Natural killer cell treated with Interleukin-12 subunit alpha and Interleukin-12 subunit beta and Interleukin-15 and Interleukin-18, amount 100 ng/mL, for 72 hours (primary cell): Measurements from ENCODE around the gene RASSF4. TPM values are rescaled to one million over a fixed set of nuclear protein-coding genes. Genes with fewer than 3 reads are reported as not detected.

ENCODE experiments used
- ATAC-seq, 2 donors: fragments of 150-1000 bp; cut with Tn5 transposase in 1 of 2; sonication (Bioruptor Pico), chemical (Tn5 transposase) in 1 of 2; 2 replicates each; pipeline ENCODE4 v1.10.0; 2021
- DNase-seq: peaks from one replicate; pipeline ENCODE4 v3.0.0; 2022; ENCODE audit warnings: low spot score
- H3K27ac Mint-ChIP-seq, 2 donors: 1 replicate in 1 of 2; 2 replicates in 1 of 2; pipeline ENCODE4 v1.8.0; 2022; ENCODE audit warnings: mixed read lengths in 2 of 2, mild to moderate bottlenecking in 1 of 2, moderate library complexity in 1 of 2
- H3K27me3 Mint-ChIP-seq, 2 donors: 1 replicate in 1 of 2; 2 replicates in 1 of 2; pipeline ENCODE4 v1.8.0; 2022; ENCODE audit warnings: mixed read lengths in 2 of 2
- H3K36me3 Mint-ChIP-seq: one replicate; pipeline ENCODE4 v1.8.0; 2022; ENCODE audit warnings: mixed read lengths
- H3K4me1 Mint-ChIP-seq, 2 donors: 1 replicate in 1 of 2; 2 replicates in 1 of 2; pipeline ENCODE4 v1.8.0; 2022; ENCODE audit warnings: low read depth in 2 of 2, mixed read lengths in 2 of 2, mild to moderate bottlenecking in 1 of 2
- H3K4me3 Mint-ChIP-seq: one replicate; pipeline ENCODE4 v1.8.0; 2022; ENCODE audit warnings: mixed read lengths
- H3K9me3 Mint-ChIP-seq: 2 replicates; pipeline ENCODE4 v1.8.0; 2022; ENCODE audit warnings: mixed read lengths
- total RNA-seq, 2 donors: library from RNA; stranded (reverse); gene quantifications; one replicate each; pipeline ENCODE4 v1.2.3, GENCODE V29; 2022

Gene RASSF4
- total RNA-seq, 2 donors from 2014 or later: 9.3 to 44.9 TPM

DNA sequence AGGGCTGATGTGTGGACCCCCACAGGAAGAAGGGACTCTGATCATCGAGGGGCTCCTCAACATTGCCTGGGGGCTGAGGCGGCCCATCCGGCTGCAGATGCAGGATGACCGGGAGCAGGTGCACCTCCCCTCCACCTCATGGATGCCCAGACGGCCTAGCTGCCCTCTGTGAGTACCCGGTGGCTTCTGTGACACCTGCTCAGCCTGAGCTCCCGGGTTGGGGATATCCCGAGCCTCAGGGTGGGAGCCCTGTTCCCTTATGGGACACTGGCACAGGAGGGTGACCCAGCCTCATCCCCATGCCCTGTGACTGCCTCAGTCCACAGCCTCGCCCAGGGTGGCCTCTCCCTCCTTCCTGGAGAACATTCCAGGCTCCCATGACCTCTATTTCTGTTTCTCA is 22.9 kb downstream of the RASSF4 start:
- ATAC-seq: no peak
- Mint-ChIP-seq H3K9me3 (no peaks in the 10 kb centered on the region), H3K27ac (no peak overlapping the region)

DNA sequence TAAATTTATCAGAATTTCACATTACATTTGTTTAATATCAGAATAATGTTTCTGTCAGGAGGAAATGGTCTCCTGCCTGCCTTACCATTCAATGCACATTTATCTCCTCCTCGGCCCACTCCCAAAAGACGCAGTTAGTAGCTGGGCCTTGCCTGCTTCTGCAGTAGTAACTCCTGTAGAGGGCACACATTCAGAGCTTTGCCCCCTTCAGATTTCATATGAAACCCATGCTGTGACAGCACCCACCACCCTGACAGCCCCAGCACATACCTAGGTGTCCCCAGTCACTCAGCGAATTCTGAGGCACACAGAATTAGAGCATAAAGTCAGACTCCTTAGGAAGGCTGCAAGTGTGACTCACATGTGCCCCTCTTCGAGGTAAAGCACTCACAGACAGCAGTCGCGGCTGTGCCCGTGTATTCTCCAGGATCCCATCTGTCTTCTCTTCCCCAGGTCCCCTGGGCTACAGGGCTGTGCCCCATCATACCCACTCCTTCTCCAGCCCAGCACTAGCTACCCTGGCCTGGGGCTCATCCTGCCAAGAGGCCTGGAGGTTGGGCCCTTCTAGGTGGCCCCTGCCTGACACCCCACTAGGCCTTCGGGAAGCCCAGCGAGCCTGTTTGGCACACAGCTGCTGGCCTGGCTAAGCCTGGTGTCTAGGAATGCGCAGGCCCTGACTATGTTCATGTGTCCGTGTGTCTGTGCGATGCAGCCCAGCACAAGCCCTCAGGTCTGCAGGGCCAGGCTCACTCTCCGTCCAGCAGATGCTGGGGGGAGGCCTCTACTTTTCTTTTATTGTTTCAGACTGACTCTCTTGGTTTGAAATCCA is 23.7 kb downstream of the RASSF4 start:
- Mint-ChIP-seq H3K36me3 (no peaks in the 10 kb centered on the region), H3K4me1 (peaks cover 0 to 8% of the 10 kb centered on the region in 2 donors), H3K27ac (no peak overlapping the region), H3K9me3 (no peaks in the 10 kb centered on the region), H3K4me3 (no peak overlapping the region), H3K27me3 (no peaks in the 10 kb centered on the region)
- ATAC-seq: peak in 1 of 2 donors; percentile 21
- DNase-seq: no peak

More for the DNA sequence above, 22.9 kb downstream of the RASSF4 start:
- H3K4me3 Mint-ChIP-seq: no peak overlapping the region
- H3K27me3 Mint-ChIP-seq: no peaks in the 10 kb centered on the region
- DNase-seq: no peak
- peaks cover 0 to 8% of the 10 kb centered on the region in 2 donors for H3K4me1 Mint-ChIP-seq
- no peaks in the 10 kb centered on the region for H3K36me3 Mint-ChIP-seq

DNA sequence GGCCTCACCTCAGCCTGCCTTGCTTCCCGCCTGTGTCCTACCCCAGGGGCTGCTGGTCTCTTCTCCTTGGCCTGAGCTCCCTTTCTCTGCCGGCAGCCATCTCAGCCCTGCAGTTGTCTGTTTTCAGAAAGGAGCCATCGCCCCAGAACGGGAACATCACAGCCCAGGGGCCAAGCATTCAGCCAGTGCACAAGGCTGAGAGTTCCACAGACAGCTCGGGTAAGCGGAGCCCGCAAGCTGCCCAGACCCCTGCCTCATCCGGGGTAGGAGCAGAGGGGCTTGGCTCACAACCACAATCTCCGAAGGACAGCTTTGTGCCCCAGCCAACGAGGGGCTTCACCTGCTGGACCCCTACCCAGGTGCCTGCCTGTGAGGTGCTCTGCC is 24.3 kb downstream of the RASSF4 start:
- no peak for DNase-seq
- ATAC-seq: no peak
- Mint-ChIP-seq H3K4me3 (no peak overlapping the region), H3K36me3 (no peaks in the 10 kb centered on the region), H3K27me3 (no peaks in the 10 kb centered on the region), H3K27ac (no peak overlapping the region), H3K4me1 (peaks cover 0 to 8% of the 10 kb centered on the region in 2 donors), H3K9me3 (no peaks in the 10 kb centered on the region)

DNA sequence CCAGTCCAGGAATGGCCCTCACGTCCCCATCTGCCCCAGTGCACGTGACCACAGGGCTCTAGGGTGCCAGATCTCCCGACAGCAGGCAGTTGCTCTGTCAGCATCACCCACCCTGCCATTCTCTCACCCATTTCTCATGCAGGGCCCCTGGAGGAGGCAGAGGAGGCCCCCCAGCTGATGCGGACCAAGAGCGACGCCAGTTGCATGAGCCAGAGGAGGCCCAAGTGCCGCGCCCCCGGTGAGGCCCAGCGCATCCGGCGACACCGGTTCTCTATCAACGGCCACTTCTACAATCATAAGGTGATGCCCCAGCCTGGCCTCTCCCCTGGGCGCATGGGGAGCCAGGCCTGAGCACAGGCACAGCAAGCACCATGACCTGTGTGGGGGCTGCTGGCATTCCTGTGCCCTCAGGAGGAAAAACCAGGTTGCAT is 25.1 kb downstream of the RASSF4 start:
- Mint-ChIP-seq H3K9me3 (no peaks in the 10 kb centered on the region), H3K4me3 (no peak overlapping the region), H3K36me3 (no peaks in the 10 kb centered on the region), H3K4me1 (peaks cover 0 to 8% of the 10 kb centered on the region in 2 donors), H3K27ac (no peak overlapping the region), H3K27me3 (no peaks in the 10 kb centered on the region)
- DNase-seq: no peak
- no peak for ATAC-seq

DNA sequence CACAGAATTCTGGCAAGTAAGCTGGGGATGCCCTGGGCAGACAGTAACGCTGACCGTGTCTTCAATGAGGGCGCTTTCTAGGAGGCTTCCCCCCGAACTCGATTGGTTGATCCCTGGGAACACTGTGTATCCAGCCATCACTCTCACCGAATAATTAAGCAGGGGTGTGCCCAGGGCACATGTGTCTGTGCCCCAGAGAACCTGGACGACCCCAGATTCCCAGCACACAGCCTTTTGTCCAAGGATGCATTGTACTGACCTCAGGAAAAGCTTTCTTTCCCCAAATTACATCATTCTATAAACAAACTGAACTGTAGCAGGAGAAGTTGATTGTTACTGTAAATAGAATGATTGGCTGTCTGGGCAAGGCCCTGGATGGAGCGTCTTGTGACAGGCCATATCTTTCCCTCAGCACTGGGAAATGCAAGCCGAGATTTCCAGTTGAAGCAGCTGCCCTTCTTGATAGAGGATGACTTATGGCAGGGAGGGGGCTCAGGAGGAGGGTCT is 25.6 kb downstream of the RASSF4 start:
- Mint-ChIP-seq H3K27ac (no peak overlapping the region), H3K27me3 (no peaks in the 10 kb centered on the region), H3K4me3 (no peak overlapping the region), H3K4me1 (peaks cover 0 to 8% of the 10 kb centered on the region in 2 donors), H3K9me3 (no peaks in the 10 kb centered on the region), H3K36me3 (no peaks in the 10 kb centered on the region)
- DNase-seq (no peak), ATAC-seq (no peak)

DNA sequence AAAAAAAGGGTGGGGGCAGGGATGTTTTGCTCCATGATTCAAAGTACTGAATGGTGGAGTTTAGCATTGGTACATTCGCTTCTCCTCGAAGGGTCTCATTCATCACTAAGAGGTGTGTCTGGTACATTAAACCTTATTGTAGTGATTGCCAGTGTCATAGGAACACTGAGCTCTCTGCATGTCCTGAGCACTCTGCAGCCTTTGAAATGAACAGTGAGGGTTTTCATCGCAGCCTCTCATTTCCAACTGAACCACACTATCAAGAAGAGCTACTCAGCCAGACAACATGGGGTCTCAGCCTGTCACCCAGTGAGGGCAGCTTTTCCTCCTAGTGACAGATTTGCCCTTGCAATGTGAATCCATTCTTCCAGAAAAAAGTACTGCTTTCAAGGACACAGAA is 26.6 kb downstream of the RASSF4 start:
- H3K27me3 Mint-ChIP-seq: no peaks in the 10 kb centered on the region
- DNase-seq (no peak), ATAC-seq (no peak)
- no peak overlapping the region for H3K4me3 Mint-ChIP-seq
- no peaks in the 10 kb centered on the region for H3K9me3 Mint-ChIP-seq
- H3K36me3 Mint-ChIP-seq: no peaks in the 10 kb centered on the region
- peaks cover 0 to 5% of the 10 kb centered on the region in 2 donors for H3K4me1 Mint-ChIP-seq
- no peak overlapping the region for H3K27ac Mint-ChIP-seq

DNA sequence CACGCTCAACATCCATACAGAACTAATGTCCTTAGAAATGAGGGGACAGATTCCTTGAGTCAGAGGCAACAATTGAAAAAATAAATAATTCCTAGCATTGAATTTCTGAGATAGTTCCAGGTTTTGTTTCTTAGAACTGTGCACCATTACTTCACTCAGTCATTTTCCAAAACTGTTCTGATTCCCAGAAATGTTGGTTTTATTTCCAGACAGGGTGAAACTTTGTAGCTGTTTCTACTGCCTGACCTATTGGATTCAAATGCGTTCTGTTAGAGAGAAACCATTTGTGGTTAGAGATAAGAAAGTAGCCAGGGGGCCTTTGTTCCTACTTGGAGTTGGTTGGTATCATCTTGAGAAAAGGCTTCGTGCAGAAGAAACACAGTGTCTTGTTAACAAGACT is 27.1 kb downstream of the RASSF4 start:
- Mint-ChIP-seq H3K9me3 (no peaks in the 10 kb centered on the region), H3K4me1 (peaks cover 0 to 2% of the 10 kb centered on the region in 2 donors), H3K27ac (no peak overlapping the region), H3K27me3 (no peaks in the 10 kb centered on the region), H3K4me3 (no peak overlapping the region), H3K36me3 (no peaks in the 10 kb centered on the region)
- DNase-seq (no peak), ATAC-seq (no peak)

DNA sequence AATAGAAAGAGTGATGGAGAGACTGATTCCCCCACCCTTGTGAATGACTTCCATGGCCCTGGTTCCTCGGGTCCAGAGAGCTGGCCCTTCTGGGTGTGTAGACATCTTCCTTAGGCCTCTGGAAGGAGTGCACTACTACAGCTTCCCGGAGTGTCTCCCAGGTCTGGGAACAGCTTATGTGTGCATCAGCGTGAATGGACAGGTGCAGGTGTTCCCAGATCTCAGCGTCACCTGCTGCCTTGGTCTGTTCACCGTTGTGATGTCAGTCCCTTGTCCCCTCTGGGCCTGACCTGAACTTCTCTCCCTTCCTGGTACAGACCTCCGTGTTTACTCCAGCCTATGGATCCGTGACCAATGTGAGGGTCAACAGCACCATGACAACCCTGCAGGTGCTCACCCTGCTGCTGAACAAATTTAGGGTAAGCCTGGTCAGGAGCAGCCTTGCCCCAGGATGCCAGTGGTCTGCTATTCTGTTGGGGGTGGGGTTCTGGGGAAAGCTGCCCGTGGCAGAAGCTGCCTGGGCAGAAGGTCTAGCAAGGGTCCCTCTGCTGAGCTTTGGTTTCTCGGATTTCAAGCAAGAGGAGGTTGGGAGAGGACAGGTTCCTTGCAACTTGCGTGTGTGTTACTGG is 29.5 kb downstream of the RASSF4 start:
- Mint-ChIP-seq H3K9me3 (no peaks in the 10 kb centered on the region), H3K4me3 (no peak overlapping the region), H3K4me1 (peaks cover 0 to 2% of the 10 kb centered on the region in 2 donors), H3K27ac (no peak overlapping the region), H3K27me3 (no peaks in the 10 kb centered on the region), H3K36me3 (no peaks in the 10 kb centered on the region)
- ATAC-seq: no peak
- DNase-seq: no peak

DNA sequence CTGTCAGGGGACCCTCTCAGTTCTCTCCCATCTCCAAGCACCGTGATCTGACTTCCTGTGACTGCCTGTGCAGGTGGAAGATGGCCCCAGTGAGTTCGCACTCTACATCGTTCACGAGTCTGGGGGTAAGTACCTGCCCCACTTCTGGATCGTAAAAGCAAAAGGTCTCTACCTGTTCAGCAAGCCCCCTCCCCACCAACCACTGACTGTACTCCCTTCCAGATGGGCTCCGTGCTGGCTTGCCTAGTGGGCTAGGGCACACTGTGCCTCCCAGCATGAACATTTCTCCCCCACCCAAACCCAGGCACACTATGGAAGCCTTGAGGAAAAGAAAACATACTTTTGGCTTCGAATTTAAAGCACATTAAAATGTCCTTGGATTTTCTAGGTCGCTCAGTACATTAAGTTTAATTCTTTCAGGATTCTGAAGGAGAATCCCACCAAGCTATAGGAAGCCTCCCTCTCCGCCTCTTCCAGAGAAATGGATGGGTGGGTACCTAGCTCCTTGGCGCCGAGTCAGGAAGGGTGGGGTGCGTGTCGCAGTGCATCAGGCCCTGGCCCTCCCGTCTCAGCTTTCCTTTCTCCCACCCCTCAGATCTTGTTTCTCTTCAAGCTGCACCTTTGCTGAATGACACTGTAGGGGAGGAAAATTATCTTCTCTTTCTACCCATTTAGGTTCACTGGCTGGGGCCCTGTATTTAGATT is 30.1 kb downstream of the RASSF4 start:
- H3K36me3 Mint-ChIP-seq: no peaks in the 10 kb centered on the region
- peaks cover 0 to 5% of the 10 kb centered on the region in 2 donors for H3K4me1 Mint-ChIP-seq
- H3K9me3 Mint-ChIP-seq: no peaks in the 10 kb centered on the region
- H3K27ac Mint-ChIP-seq: peak overlapping the region in 1 of 2 donors; percentile 34
- DNase-seq: no peak
- no peak for ATAC-seq
- no peaks in the 10 kb centered on the region for H3K27me3 Mint-ChIP-seq
- H3K4me3 Mint-ChIP-seq: no peak overlapping the region

DNA sequence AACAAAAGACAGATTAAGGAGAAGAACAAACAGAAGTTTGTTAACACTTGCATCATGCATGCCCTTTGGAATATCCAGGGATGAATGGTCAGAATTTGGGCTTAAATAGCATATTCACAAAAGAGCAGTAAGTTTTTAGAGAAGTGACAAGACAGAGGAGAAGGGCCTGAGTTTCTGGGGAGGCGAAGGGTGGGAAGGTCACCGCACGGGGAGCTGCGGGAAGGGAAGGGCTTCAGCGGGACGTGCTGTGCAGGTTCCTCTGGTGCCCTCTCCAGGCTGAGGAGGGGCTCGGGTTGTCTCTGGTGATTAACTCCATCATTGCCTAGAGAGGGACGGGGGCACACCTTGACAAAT is 30.7 kb downstream of the RASSF4 start:
- peak overlapping the region in 1 of 2 donors; percentile 34 for H3K27ac Mint-ChIP-seq
- DNase-seq (no peak), ATAC-seq (no peak)
- H3K4me3 Mint-ChIP-seq: no peak overlapping the region
- H3K9me3 Mint-ChIP-seq: no peaks in the 10 kb centered on the region
- peaks cover 5 to 11% of the 10 kb centered on the region in 2 donors for H3K4me1 Mint-ChIP-seq
- no peaks in the 10 kb centered on the region for H3K27me3 Mint-ChIP-seq
- H3K36me3 Mint-ChIP-seq: no peaks in the 10 kb centered on the region

DNA sequence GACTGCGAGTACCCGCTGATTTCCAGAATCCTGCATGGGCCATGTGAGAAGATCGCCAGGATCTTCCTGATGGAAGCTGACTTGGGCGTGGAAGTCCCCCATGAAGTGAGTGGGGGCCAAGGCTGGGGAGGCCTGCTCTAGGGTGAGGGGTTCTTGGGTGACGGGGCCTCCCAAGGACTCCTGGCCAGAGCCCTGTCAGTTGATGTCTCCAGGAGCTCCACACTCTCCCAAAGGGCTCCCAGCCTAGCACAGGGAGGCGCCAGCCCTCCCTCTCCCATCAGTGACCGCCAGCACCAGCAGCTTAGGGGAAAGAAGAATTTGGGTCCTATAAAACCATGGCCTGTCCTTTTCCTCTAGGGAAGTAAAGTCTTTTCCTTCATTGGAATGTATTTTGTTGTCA is 31.4 kb downstream of the RASSF4 start:
- H3K27ac Mint-ChIP-seq: no peak overlapping the region
- H3K36me3 Mint-ChIP-seq: no peaks in the 10 kb centered on the region
- no peak for ATAC-seq
- peaks cover 12 to 17% of the 10 kb centered on the region in 2 donors for H3K4me1 Mint-ChIP-seq
- DNase-seq: no peak
- no peak overlapping the region for H3K4me3 Mint-ChIP-seq
- H3K9me3 Mint-ChIP-seq: no peaks in the 10 kb centered on the region
- H3K27me3 Mint-ChIP-seq: no peaks in the 10 kb centered on the region

DNA sequence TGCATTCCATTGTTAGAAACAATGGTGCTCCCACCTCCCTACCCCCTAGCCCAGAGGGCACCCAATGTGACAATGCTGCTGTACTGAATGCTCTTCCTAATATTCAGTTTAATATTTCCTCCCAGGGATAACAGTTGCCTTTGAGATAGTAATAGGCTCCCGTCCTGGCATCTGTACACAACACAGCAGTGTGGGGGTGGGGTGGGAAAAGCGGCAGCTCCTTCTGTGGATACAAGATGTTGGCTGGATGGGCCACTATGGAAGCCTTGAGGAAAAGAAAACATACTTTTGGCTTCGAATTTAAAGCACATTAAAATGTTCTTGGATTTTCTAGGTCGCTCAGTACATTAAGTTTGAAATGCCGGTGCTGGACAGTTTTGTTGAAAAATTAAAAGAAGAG is 32.0 kb downstream of the RASSF4 start:
- Mint-ChIP-seq H3K4me1 (peaks cover 13 to 17% of the 10 kb centered on the region in 2 donors), H3K27ac (no peak overlapping the region), H3K36me3 (no peaks in the 10 kb centered on the region), H3K27me3 (no peaks in the 10 kb centered on the region), H3K9me3 (no peaks in the 10 kb centered on the region), H3K4me3 (no peak overlapping the region)
- DNase-seq (no peak), ATAC-seq (no peak)

DNA sequence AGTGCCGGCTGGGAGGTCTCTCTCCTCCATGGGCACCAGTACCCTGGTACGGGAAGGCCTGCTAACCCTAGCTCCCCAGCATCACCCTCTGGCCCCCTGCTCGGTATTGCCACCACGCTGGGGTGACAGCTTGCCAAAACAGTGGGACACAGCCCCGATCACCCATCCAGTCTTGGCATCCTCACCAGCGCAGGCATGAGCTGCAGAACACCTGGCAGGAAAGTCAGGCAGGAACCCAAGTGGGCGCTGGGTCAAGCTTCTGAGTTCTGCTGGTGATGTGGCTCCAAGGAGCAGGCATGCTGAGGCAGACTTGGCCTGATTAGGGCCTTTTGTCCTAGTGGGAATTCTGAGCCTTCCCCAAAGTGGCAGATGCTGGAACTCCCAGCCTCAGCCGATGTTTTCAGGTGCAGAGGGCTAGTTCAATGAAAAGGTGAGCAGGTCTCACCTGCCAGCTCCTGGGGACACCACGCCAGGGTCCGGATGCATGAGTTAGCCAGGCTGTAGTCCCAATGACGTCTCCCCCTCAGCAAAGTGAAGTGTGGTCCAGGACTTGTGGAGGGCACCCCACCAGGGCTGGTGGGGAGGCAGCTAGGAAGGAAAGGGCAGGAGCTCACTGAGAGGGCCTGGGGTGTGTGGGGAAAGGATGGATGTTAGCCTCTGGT is 32.6 kb downstream of the RASSF4 start:
- Mint-ChIP-seq H3K27me3 (no peaks in the 10 kb centered on the region), H3K9me3 (no peaks in the 10 kb centered on the region), H3K36me3 (no peaks in the 10 kb centered on the region), H3K27ac (no peak overlapping the region), H3K4me1 (peaks cover 13 to 17% of the 10 kb centered on the region in 2 donors), H3K4me3 (no peak overlapping the region)
- DNase-seq: no peak
- no peak for ATAC-seq
